Measurements from ENCODE around the gene SIRPA.

Gene SIRPA

GRCh38 chr20:1879369-1879768 lies 15.8 kb upstream of the SIRPA start:
- H3K4me3 ChIP-seq (ENCODE audit: low read depth, low read length) = no peak overlapping the region
- no peak overlapping the region for H3K9ac ChIP-seq (ENCODE audit: low read depth, low read length)
- no peaks in the 10 kb centered on the region for H3K9me3 ChIP-seq (ENCODE audit: control insufficient read depth, insufficient read depth, low read length)

GRCh38 chr20:1879934-1880333 lies 15.3 kb upstream of the SIRPA start:
- Histone ChIP-seq H3K27ac (ENCODE audit: low read depth, low read length) (no peak overlapping the region), H3K9me3 (ENCODE audit: control insufficient read depth, insufficient read depth, low read length) (no peaks in the 10 kb centered on the region), H3K4me1 (ENCODE audit: control insufficient read depth, insufficient read depth, low read length) (peaks cover 10% of the 10 kb centered on the region; the same call in 1 of the 2 replicates), H3K36me3 (ENCODE audit: control insufficient read depth, insufficient read depth, low read length) (no peaks in the 10 kb centered on the region), H3K9ac (ENCODE audit: low read depth, low read length) (no peak overlapping the region), H3K4me3 (ENCODE audit: low read depth, low read length) (no peak overlapping the region), H3K27me3 (ENCODE audit: control insufficient read depth, insufficient read depth, low read length) (0 out of 2 replicates have a peak, but pooled peaks cover 3% of the 10 kb centered on the region)

More at GRCh38 chr20:1879369-1879768, 15.8 kb upstream of the SIRPA start:
- Histone ChIP-seq H3K27me3 (ENCODE audit: control insufficient read depth, insufficient read depth, low read length) (0 out of 2 replicates have a peak, but pooled peaks cover 1% of the 10 kb centered on the region), H3K27ac (ENCODE audit: low read depth, low read length) (no peak overlapping the region), H3K36me3 (ENCODE audit: control insufficient read depth, insufficient read depth, low read length) (no peaks in the 10 kb centered on the region), H3K4me1 (ENCODE audit: control insufficient read depth, insufficient read depth, low read length) (peaks cover 10% of the 10 kb centered on the region; the same call in 1 of the 2 replicates)

- Histone ChIP-seq H3K27me3 (ENCODE audit: control insufficient read depth, insufficient read depth, low read length) (0 out of 2 replicates have a peak, but pooled peaks cover 3% of the 10 kb centered on the region), H3K27ac (ENCODE audit: low read depth, low read length) (no peak overlapping the region), H3K36me3 (ENCODE audit: control insufficient read depth, insufficient read depth, low read length) (no peaks in the 10 kb centered on the region), H3K4me3 (ENCODE audit: low read depth, low read length) (no peak overlapping the region), H3K4me1 (ENCODE audit: control insufficient read depth, insufficient read depth, low read length) (peaks cover 10% of the 10 kb centered on the region; the same call in 1 of the 2 replicates), H3K9me3 (ENCODE audit: control insufficient read depth, insufficient read depth, low read length) (no peaks in the 10 kb centered on the region), H3K9ac (ENCODE audit: low read depth, low read length) (no peak overlapping the region)
Observed at GRCh38 chr20:1880529-1881239, 14.5 kb upstream of the SIRPA start.

DNA sequence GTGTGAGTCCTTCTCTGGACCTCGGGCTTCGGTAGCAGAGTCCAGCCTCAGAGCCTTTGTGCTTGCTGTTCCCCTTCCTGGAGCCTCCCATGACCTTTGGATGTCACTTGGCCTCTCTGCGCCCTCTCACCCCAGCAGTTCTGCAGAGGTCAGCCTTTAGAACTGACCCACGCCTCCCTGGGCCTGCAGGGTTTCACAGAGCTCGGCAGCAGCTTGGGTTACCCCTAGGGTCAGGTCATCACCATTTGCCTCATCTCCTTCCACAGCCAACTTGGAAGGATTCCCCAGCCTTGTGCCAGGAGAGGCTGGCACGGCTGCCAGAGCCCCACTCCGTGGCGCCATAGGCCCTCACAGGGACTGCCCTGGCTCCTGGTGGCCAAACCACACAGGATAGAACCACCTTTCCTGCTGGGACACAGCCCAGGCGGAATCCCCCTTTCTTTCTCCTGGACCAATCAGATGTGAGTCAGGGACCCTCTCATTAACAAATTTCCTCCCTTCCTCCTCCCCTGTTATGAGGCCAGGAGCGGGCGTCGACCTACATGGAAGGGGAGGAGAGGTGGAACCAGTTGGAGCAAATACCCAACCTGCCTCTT lies 13.9 kb upstream of the SIRPA start:
- H3K9me3 ChIP-seq (ENCODE audit: control insufficient read depth, insufficient read depth, low read length) = no peaks in the 10 kb centered on the region
- H3K4me3 ChIP-seq (ENCODE audit: low read depth, low read length) = no peak overlapping the region
- H3K4me1 ChIP-seq (ENCODE audit: control insufficient read depth, insufficient read depth, low read length) = peaks cover 10% of the 10 kb centered on the region; the same call in 1 of the 2 replicates
- 0 out of 2 replicates have a peak, but pooled peaks cover 3% of the 10 kb centered on the region for H3K27me3 ChIP-seq (ENCODE audit: control insufficient read depth, insufficient read depth, low read length)
- H3K27ac ChIP-seq (ENCODE audit: low read depth, low read length) = no peak overlapping the region
- H3K9ac ChIP-seq (ENCODE audit: low read depth, low read length) = no peak overlapping the region
- H3K36me3 ChIP-seq (ENCODE audit: control insufficient read depth, insufficient read depth, low read length) = no peaks in the 10 kb centered on the region

- H3K9me3 ChIP-seq (ENCODE audit: control insufficient read depth, insufficient read depth, low read length) = no peaks in the 10 kb centered on the region
- H3K27me3 ChIP-seq (ENCODE audit: control insufficient read depth, insufficient read depth, low read length) = 0 out of 2 replicates have a peak, but pooled peaks cover 3% of the 10 kb centered on the region
- H3K4me1 ChIP-seq (ENCODE audit: control insufficient read depth, insufficient read depth, low read length) = peaks cover 10% of the 10 kb centered on the region; the same call in 1 of the 2 replicates
- H3K36me3 ChIP-seq (ENCODE audit: control insufficient read depth, insufficient read depth, low read length) = no peaks in the 10 kb centered on the region
- no peak overlapping the region for H3K27ac ChIP-seq (ENCODE audit: low read depth, low read length)
- H3K4me3 ChIP-seq (ENCODE audit: low read depth, low read length) = no peak overlapping the region
- H3K9ac ChIP-seq (ENCODE audit: low read depth, low read length) = no peak overlapping the region
Observed at GRCh38 chr20:1882026-1882425, 13.2 kb upstream of the SIRPA start.

GRCh38 chr20:1883986-1884385 lies 11.2 kb upstream of the SIRPA start:
- no peak overlapping the region for H3K27ac ChIP-seq (ENCODE audit: low read depth, low read length)
- H3K27me3 ChIP-seq (ENCODE audit: control insufficient read depth, insufficient read depth, low read length) = 0 out of 2 replicates have a peak, but pooled peaks cover 3% of the 10 kb centered on the region
- no peak overlapping the region for H3K9ac ChIP-seq (ENCODE audit: low read depth, low read length)
- peaks cover 10% of the 10 kb centered on the region; the same call in 1 of the 2 replicates for H3K4me1 ChIP-seq (ENCODE audit: control insufficient read depth, insufficient read depth, low read length)
- no peak overlapping the region for H3K4me3 ChIP-seq (ENCODE audit: low read depth, low read length)
- no peaks in the 10 kb centered on the region for H3K36me3 ChIP-seq (ENCODE audit: control insufficient read depth, insufficient read depth, low read length)
- H3K9me3 ChIP-seq (ENCODE audit: control insufficient read depth, insufficient read depth, low read length) = no peaks in the 10 kb centered on the region

GRCh38 chr20:1885254-1885653 lies 10.0 kb upstream of the SIRPA start:
- Histone ChIP-seq H3K27me3 (ENCODE audit: control insufficient read depth, insufficient read depth, low read length) (0 out of 2 replicates have a peak, but pooled peaks cover 3% of the 10 kb centered on the region), H3K27ac (ENCODE audit: low read depth, low read length) (no peak overlapping the region), H3K4me1 (ENCODE audit: control insufficient read depth, insufficient read depth, low read length) (peaks cover 8% of the 10 kb centered on the region; the same call in 1 of the 2 replicates), H3K9ac (ENCODE audit: low read depth, low read length) (no peak overlapping the region), H3K36me3 (ENCODE audit: control insufficient read depth, insufficient read depth, low read length) (no peaks in the 10 kb centered on the region), H3K9me3 (ENCODE audit: control insufficient read depth, insufficient read depth, low read length) (no peaks in the 10 kb centered on the region), H3K4me3 (ENCODE audit: low read depth, low read length) (no peak overlapping the region)

GRCh38 chr20:1885940-1886693 lies 9.1 kb upstream of the SIRPA start:
- Histone ChIP-seq H3K9ac (ENCODE audit: low read depth, low read length) (no peak overlapping the region), H3K36me3 (ENCODE audit: control insufficient read depth, insufficient read depth, low read length) (no peaks in the 10 kb centered on the region), H3K9me3 (ENCODE audit: control insufficient read depth, insufficient read depth, low read length) (no peaks in the 10 kb centered on the region), H3K4me1 (ENCODE audit: control insufficient read depth, insufficient read depth, low read length) (peaks cover 15% of the 10 kb centered on the region; the same call in 1 of the 2 replicates), H3K27ac (ENCODE audit: low read depth, low read length) (no peak overlapping the region), H3K27me3 (ENCODE audit: control insufficient read depth, insufficient read depth, low read length) (0 out of 2 replicates have a peak, but pooled peaks cover 3% of the 10 kb centered on the region), H3K4me3 (ENCODE audit: low read depth, low read length) (no peak overlapping the region)

DNA sequence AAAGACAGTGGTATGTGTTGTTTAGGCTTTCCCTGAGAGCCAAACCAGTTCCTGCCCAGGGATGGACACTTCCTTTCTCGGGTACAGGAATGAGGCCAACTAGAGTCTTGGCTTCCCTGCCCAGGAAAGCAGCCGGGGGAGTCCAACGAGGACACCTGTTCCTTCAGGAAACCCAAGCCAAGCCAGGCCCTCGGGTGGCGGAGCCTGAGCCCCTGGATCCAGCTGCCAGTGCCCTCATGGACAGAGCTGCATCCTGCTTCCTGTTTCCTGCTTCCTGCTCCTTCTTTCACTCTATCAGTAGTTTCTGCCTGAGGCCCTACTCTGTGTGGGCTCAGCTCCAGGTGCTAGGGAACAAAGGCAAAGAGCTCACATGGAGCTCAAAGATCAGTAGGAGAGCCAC lies 7.9 kb upstream of the SIRPA start:
- H3K4me3 ChIP-seq (ENCODE audit: low read depth, low read length) = no peak overlapping the region
- no peaks in the 10 kb centered on the region for H3K36me3 ChIP-seq (ENCODE audit: control insufficient read depth, insufficient read depth, low read length)
- no peak overlapping the region for H3K27ac ChIP-seq (ENCODE audit: low read depth, low read length)
- peaks cover 6% of the 10 kb centered on the region for H3K27me3 ChIP-seq (ENCODE audit: control insufficient read depth, insufficient read depth, low read length)
- H3K9me3 ChIP-seq (ENCODE audit: control insufficient read depth, insufficient read depth, low read length) = no peaks in the 10 kb centered on the region
- peaks cover 12% of the 10 kb centered on the region; the same call in 1 of the 2 replicates for H3K4me1 ChIP-seq (ENCODE audit: control insufficient read depth, insufficient read depth, low read length)
- H3K9ac ChIP-seq (ENCODE audit: low read depth, low read length) = no peak overlapping the region

GRCh38 chr20:1887756-1888155 lies 7.5 kb upstream of the SIRPA start:
- no peaks in the 10 kb centered on the region for H3K9me3 ChIP-seq (ENCODE audit: control insufficient read depth, insufficient read depth, low read length)
- H3K4me1 ChIP-seq (ENCODE audit: control insufficient read depth, insufficient read depth, low read length) = peaks cover 12% of the 10 kb centered on the region; the same call in 1 of the 2 replicates
- no peak overlapping the region for H3K4me3 ChIP-seq (ENCODE audit: low read depth, low read length)
- H3K27me3 ChIP-seq (ENCODE audit: control insufficient read depth, insufficient read depth, low read length) = peaks cover 11% of the 10 kb centered on the region
- no peaks in the 10 kb centered on the region for H3K36me3 ChIP-seq (ENCODE audit: control insufficient read depth, insufficient read depth, low read length)
- no peak overlapping the region for H3K27ac ChIP-seq (ENCODE audit: low read depth, low read length)
- H3K9ac ChIP-seq (ENCODE audit: low read depth, low read length) = no peak overlapping the region

All from HUES48 (cell line).